Activated CD4-positive, alpha-beta T cell treated with anti-CD3 and anti-CD28 coated beads, Interleukin-2, amount 10 ng/mL, durations not matched to agents 24 days and 14 days (primary cell): ENCODE measurements around the gene DDX56. TPM values are rescaled to one million over a fixed set of nuclear protein-coding genes. Genes with fewer than 3 reads are reported as not detected.
A peak's percentile ranks its signal among the peaks of the same experiment; 100 is the strongest.

Source experiments
- DNase-seq: peaks from one replicate; pipeline ENCODE4 v3.0.0; 2022
- H3K27ac Mint-ChIP-seq: one replicate; pipeline ENCODE4 v1.8.0; 2022; ENCODE audit warnings: mild to moderate bottlenecking, mixed read lengths
- H3K27me3 Mint-ChIP-seq: one replicate; pipeline ENCODE4 v1.8.0; 2022; ENCODE audit warnings: mixed read lengths
- H3K36me3 Mint-ChIP-seq: one replicate; pipeline ENCODE4 v1.8.0; 2022; ENCODE audit warnings: low read depth, mild to moderate bottlenecking, mixed read lengths
- H3K4me1 Mint-ChIP-seq: one replicate; pipeline ENCODE4 v1.8.0; 2021; ENCODE audit warnings: mixed read lengths
- H3K4me3 Mint-ChIP-seq: one replicate; pipeline ENCODE4 v1.8.0; 2022; ENCODE audit warnings: mild to moderate bottlenecking, moderate library complexity, mixed read lengths
- H3K9me3 Mint-ChIP-seq: one replicate; pipeline ENCODE4 v1.8.0; 2021; ENCODE audit warnings: mixed read lengths
- intact Hi-C: fragments of 100-400 bp; cut with micrococcal nuclease; formaldehyde crosslinking; loops from one replicate; pipeline ENCODE4 v1.15.1; 2023
- total RNA-seq: library from RNA; stranded (reverse); gene quantifications from 2 replicates; pipeline ENCODE4 v1.2.3, GENCODE V29; 2022

Gene DDX56
- total RNA-seq, 1 donor from 2014 or later, result 172 TPM

DNA sequence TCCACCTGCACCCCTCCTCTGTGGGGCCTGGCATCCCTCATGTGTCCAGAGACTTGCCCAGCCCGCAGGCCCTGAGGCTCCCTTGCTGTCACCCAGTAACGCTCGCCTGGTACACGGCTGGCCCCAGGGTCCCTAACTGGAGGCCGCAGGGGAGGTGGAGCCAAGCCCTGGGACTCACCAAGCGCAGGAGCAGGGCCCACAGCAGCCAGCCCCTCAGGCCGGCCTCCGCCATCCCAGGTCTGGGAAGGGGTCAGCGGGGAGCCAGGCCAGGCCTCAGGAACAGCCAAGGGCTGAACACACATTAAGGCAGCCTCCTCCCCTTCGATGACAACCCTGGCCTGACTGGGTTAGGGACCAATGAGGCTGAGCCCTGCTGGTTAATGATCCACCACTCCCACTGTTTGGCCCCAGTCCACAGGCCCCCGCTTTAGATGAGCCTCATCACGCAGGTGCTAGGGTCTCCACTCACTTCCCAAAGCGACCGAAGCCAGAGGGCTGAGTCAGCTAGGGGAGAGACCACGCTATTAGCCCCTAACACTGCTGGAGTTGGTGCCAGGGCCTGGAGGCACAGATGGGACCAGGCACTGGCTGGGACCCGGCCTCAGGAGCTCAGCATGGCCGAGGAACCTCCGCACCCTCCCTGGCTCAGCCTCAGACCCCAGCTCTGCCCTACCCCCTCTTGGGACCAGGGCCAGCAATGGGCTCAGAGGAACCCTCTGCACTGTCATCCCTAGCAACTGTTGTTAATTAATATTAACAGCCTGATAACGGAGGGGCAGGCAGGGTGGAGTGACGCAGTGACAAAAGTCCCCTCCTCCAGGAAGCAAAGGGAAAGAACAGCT lies 32.5 kb downstream of the DDX56 start, which contains the start of gene NPC1L1:
Gene NPC1L1, minus strand, starts transcription at position 303 of the 842 bp plus-strand sequence. Its CDS starts 71 bp downstream, at position 232.
- Mint-ChIP-seq H3K9me3 (no peaks in the 10 kb centered on the region), H3K27ac (no peak within 1 kb of the TSS), H3K36me3 (no peaks in the 10 kb centered on the region), H3K27me3 (no peaks in the 10 kb centered on the region), H3K4me1 (no peaks in the 10 kb centered on the region), H3K4me3 (no peak within 1 kb of the TSS)
- intact Hi-C loops, result no loop called here
- no peak for DNase-seq

DNA sequence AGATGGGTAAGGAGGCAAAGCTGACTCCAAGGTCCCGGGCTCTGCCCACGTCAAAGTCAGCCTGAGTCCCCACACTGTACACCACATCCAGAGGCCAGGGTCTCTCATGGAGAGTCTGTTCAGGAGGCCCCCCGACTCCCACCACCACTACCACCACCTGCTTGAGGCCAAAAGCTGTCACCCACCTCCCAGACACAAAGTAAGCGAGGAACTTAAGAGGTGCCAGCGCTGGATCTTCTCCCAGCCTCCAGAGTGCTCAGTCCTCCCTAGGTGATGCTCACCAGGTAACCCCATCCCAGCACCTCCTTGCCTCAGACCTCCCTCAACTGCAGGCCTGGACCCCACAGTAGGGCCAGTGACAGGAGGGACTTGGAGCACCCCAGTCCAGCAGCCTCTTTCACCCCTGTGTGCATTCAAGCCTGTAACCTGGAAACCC lies 33.1 kb downstream of the DDX56 start:
- no peak overlapping the region for H3K27ac Mint-ChIP-seq
- H3K27me3 Mint-ChIP-seq, result no peaks in the 10 kb centered on the region
- H3K4me3 Mint-ChIP-seq, result no peak overlapping the region
- H3K9me3 Mint-ChIP-seq, result no peaks in the 10 kb centered on the region
- no peaks in the 10 kb centered on the region for H3K4me1 Mint-ChIP-seq
- intact Hi-C loops, result no loop called here
- no peaks in the 10 kb centered on the region for H3K36me3 Mint-ChIP-seq
- DNase-seq, result no peak

DNA sequence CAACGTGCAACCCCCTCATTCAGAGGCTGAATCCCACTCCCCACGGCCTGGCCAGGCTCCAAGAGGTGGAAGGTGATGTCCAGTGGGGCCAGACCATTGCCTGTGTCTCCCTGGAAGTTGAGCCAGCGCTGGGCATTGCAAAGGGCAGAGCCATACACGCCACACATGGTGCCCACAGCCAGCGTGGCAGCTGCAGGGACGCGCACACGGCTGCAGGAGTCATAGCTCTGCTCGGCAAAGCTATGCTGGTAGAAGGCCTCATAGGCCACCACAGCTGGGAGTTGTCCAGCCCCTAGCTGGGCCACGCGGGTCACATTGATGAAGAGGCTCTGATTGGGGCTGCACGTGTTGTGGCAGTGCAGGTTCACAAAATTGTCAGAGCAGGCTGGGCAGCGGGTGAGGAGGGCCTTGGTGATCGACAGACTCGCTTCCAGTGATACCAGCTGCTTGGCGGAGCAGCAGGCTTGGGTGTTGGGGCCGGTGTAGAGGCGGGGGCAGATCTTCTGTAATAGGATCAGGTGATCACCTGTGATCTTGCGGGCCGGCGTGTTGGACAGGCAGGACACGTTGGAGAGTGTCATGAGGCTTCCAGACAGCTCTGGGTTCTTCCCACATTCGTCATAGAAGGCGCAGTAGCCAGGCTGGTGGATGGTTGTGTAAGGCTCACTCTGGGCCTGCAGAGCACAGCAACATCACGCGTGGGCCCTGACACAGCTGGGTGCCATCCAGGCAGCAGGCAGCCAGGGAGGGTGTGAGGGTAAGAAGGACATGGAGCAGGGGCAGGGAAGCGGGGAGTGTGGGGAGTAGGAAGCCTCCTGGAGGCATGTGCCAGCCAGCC lies 33.8 kb downstream of the DDX56 start:
- Mint-ChIP-seq H3K9me3 (no peaks in the 10 kb centered on the region), H3K36me3 (no peaks in the 10 kb centered on the region), H3K27me3 (no peaks in the 10 kb centered on the region), H3K27ac (no peak overlapping the region), H3K4me1 (no peaks in the 10 kb centered on the region), H3K4me3 (no peak overlapping the region)
- no peak for DNase-seq
- intact Hi-C loops, result no loop called here

DNA sequence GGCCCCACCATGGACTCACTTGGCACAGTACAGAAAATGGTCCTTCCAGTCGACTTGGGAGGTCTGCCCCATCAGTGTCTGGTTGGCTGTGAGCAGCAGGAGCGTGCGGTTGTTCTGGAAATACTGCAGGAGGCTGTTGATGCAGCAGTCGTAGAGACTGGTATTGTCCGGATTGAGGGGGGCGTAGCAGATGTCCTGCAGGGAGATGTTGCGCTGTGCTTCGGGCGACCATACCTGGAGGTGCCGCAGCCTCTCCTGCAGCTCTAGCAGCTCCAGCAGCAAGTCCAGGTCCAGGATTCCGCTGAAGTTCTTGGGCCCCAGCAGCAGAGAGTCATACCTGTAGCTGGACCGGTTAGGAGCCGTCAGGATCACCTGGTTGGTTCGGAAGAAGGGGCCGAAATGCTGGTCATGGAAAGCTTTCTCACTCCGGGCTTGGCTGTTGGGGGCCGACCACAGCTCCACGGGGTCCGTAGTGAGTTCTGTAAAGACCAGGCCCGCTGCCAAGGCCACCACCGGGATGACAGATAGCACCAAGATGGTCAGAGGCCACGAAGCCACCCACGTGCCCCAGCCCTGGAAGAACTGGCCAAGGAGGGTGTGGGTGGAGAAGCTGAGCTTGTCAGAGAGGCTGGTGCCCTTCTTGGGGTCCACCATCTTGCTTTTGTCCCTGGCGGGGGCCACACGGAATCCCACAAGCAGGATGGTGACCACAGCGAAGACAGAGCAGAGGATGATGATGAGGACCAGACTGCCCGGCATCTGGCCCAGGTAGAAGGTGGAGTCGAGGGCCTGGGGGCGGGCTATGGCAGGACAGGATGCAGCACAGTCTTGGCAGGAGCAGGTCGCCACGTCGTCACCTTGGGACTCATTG lies 34.7 kb downstream of the DDX56 start:
- DNase-seq, result no peak
- Mint-ChIP-seq H3K4me3 (no peak overlapping the region), H3K36me3 (no peaks in the 10 kb centered on the region), H3K27me3 (no peaks in the 10 kb centered on the region), H3K9me3 (no peaks in the 10 kb centered on the region), H3K4me1 (no peaks in the 10 kb centered on the region), H3K27ac (no peak overlapping the region)
- intact Hi-C loops, result no loop called here

DNA sequence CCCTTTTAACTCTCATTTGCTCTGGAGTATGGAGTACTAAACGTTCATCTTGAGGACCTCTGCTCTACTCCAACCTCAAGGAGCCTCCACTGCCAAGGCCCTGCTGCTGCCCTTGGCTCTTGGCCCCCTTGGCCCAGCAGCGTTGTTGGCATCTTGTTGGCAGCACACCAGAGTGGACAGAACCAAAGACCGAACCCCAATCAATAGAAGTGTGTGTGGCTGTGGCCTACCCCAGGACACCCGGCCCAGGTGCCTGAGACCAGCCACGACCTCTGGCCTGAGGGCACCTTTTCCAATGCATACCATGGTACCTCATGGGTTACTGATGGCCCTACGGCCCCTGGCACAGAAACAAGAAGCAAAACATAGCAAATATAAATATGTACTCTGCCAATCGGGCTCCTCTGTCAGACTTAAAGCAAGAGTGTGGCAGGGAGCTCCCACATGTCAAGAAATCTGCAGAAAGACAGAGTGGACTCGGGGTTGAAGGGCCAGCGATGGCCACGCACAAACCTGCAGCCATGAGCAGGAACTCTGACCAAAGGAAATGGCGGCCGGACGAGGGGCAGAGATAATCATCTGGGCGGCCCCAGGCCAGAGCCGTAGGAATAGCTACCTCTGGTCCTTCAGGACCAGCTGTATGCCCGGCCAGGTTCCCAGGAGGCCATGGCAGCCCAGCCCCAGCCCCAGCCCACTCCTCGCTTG lies 35.5 kb downstream of the DDX56 start:
- Mint-ChIP-seq H3K9me3 (no peaks in the 10 kb centered on the region), H3K27me3 (no peaks in the 10 kb centered on the region), H3K4me3 (no peak overlapping the region), H3K4me1 (no peaks in the 10 kb centered on the region), H3K36me3 (no peaks in the 10 kb centered on the region), H3K27ac (no peak overlapping the region)
- no peak for DNase-seq
- intact Hi-C loops, result no loop called here

DNA sequence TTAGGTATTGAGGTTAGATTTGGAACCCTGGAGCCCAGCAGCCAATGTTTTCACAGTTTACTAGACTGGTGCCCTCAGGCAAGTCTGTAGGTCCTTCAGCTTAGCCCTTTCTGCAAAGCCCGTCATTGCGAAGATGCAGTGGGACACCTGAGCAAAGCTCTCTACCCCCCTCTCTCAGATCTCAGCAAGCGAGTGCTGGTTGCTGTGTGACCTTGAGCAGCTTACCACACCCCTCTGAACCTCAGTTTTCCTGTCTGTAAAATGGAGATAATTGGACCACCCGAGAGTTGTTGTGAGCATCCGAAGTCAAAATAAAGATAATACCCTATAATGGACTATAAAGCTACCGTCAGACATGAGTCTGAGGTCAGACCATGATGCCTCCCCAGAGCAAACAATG lies 36.3 kb downstream of the DDX56 start:
- H3K9me3 Mint-ChIP-seq, result no peaks in the 10 kb centered on the region

DNA sequence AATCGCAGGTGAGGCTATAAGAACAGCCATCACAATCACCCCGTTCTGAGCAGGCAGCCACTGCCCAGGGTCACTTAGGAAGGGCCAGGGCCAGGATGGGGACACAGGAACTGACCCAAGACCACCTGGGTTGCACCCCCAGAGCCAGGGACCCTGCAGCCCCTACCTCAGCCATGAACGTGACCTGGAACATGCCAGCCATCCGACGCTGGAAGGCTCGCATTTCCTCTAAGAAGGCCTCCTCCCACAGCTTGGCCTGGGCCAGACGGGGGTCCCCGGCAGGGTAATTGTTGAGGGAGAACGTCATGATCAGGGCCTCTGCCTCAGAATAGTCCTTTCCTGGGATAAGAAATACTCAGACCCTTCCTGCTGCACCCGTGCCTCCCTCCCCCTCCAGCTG lies 37.6 kb downstream of the DDX56 start:
- Mint-ChIP-seq H3K27me3 (no peaks in the 10 kb centered on the region), H3K4me1 (no peaks in the 10 kb centered on the region), H3K9me3 (no peaks in the 10 kb centered on the region), H3K36me3 (no peaks in the 10 kb centered on the region), H3K27ac (no peak overlapping the region), H3K4me3 (no peak overlapping the region)
- intact Hi-C loops, result no loop called here
- no peak for DNase-seq

More for the DNA sequence above, 36.3 kb downstream of the DDX56 start:
- no peak for DNase-seq
- no peaks in the 10 kb centered on the region for H3K27me3 Mint-ChIP-seq
- intact Hi-C loops, result no loop called here
- no peaks in the 10 kb centered on the region for H3K4me1 Mint-ChIP-seq
- no peak overlapping the region for H3K27ac Mint-ChIP-seq
- no peaks in the 10 kb centered on the region for H3K36me3 Mint-ChIP-seq
- no peak overlapping the region for H3K4me3 Mint-ChIP-seq

DNA sequence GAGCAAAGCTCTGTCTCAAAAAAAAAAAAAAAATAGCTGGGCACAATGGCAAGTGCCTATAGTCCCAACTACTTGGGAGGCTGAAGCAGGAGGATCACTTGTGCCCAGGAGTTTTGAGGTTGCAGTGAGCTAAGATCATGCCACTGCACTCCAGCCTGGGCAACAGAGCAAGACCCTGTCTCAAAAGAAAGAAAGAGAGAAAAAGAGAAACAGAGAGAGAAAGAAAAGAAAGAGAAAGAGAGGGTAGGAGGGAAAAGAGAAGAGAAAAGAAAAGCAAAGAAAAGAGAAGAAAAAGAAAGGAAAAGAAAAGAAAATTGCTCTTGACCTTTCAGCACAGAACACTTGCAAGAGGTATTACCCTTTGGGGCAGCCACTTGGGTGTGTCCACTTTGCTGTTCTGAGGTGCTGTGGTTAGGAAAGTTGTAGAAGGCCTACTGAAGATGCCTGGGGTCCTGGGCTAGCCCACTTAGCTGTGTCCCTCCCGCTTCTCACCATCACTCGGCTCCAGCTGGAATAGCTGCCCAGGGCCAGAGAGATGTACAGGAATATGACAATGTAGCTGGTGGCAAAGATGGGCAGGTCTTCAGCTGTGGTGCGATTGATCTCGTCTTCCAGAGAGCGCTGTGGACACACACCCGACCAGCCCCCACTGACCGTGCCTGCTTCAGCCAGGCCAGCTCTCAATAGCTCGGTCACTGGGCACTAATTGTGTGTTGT lies 38.2 kb downstream of the DDX56 start:
- Mint-ChIP-seq H3K9me3 (no peaks in the 10 kb centered on the region), H3K27me3 (no peaks in the 10 kb centered on the region), H3K4me3 (no peak overlapping the region), H3K36me3 (no peaks in the 10 kb centered on the region), H3K4me1 (no peaks in the 10 kb centered on the region), H3K27ac (peak overlapping the region; percentile 17)
- no peak for DNase-seq
- intact Hi-C loops, result no loop called here

DNA sequence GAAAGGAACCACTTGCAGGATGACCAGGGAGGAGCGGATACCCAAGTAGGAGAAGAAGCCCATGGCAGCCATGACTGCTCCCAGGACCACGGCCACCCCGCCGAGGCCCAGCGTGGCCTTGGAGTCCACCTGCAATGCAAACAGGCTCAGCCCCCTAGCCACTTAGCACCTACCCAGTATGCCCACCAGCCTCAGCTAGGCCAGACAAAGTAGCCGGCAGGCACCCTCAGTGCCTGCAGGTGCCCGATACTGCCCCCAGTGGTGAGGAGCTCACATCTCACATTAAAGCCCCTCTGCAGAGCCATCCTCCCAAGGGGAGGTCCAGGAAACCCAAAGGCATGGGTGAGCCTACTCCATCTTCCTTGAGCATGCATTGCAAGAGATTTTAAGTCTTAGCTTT lies 39.2 kb downstream of the DDX56 start:
- H3K27me3 Mint-ChIP-seq, result no peaks in the 10 kb centered on the region
- no peak overlapping the region for H3K27ac Mint-ChIP-seq
- no peaks in the 10 kb centered on the region for H3K4me1 Mint-ChIP-seq
- intact Hi-C loops, result no loop called here
- no peaks in the 10 kb centered on the region for H3K9me3 Mint-ChIP-seq
- H3K4me3 Mint-ChIP-seq, result no peak overlapping the region
- peak; percentile 83 for DNase-seq
- H3K36me3 Mint-ChIP-seq, result no peaks in the 10 kb centered on the region

DNA sequence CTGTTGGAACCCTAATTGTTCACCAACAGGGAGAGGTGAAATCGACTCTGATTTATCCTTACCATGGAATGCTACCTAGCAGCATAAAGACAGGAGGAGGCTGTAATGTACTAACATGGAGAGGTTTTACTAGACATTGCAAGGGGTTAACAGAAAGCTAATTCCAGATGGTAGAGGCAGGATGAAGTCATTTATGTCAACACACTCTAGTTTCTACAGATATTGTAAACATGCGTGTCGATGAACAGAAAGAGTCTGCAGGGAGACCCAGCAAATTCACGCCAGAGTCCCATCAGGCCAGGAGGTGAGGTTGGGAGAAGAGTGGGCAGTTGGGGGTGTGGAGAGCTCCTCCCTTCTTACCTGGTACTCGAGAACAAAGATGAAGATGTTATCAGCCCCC lies 39.6 kb downstream of the DDX56 start:
- no peak overlapping the region for H3K4me3 Mint-ChIP-seq
- no peak for DNase-seq
- H3K9me3 Mint-ChIP-seq, result no peaks in the 10 kb centered on the region
- intact Hi-C loops, result no loop called here
- no peaks in the 10 kb centered on the region for H3K4me1 Mint-ChIP-seq
- no peak overlapping the region for H3K27ac Mint-ChIP-seq
- H3K36me3 Mint-ChIP-seq, result no peaks in the 10 kb centered on the region
- peaks cover under 1% of the 10 kb centered on the region for H3K27me3 Mint-ChIP-seq

DNA sequence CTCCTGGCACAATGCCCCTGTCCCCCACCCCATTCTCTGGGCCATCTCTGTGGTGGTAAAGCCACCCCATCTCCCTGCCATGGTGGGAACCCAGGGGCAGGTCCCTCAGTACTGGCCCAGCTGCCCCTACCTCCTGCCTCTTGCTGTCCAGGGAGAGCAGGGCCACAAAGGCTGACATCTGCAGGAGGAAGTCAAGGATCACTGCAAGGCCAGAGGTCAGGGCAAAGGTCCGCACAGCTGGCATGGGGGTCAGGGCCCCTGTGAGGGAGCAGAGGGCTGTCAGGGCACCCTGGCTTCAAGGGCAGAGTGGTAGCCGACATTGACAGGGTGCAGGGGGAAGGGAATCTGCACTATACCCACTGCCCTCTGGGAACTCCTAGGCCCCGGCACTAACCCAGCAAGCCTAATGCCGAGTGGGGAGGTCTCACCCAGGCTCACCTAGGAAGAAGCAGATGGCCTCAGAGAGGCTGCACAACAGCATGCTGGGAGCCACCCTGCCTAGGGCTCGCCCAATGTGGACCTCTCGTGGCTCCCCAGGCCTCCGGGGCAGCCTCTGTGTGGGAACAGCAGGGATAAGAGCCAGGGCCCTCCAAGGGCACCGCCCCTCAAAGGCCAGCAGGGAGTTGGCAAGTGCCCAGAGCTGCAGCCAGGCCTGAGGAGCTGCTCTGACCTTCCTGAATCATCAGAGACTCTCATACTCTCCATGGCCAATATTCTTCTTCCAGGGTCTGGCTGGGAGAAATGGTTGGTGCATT lies 40.2 kb downstream of the DDX56 start:
- DNase-seq, result no peak
- Mint-ChIP-seq H3K4me1 (no peaks in the 10 kb centered on the region), H3K27me3 (peaks cover 2% of the 10 kb centered on the region), H3K9me3 (no peaks in the 10 kb centered on the region), H3K27ac (no peak overlapping the region), H3K36me3 (no peaks in the 10 kb centered on the region), H3K4me3 (no peak overlapping the region)
- intact Hi-C loops, result no loop called here
